NCI-H2107 treated with DMSO at 0.1 percent for 48 hours (cell line): Measurements from ENCODE around the gene SLC16A9.

Experiments used
- DNase-seq: peaks from one replicate; lab custom pipeline; 2025; ENCODE audit not compliant: unreplicated experiment; lab: John Stamatoyannopoulos, UW

SLC16A9 gene

DNA sequence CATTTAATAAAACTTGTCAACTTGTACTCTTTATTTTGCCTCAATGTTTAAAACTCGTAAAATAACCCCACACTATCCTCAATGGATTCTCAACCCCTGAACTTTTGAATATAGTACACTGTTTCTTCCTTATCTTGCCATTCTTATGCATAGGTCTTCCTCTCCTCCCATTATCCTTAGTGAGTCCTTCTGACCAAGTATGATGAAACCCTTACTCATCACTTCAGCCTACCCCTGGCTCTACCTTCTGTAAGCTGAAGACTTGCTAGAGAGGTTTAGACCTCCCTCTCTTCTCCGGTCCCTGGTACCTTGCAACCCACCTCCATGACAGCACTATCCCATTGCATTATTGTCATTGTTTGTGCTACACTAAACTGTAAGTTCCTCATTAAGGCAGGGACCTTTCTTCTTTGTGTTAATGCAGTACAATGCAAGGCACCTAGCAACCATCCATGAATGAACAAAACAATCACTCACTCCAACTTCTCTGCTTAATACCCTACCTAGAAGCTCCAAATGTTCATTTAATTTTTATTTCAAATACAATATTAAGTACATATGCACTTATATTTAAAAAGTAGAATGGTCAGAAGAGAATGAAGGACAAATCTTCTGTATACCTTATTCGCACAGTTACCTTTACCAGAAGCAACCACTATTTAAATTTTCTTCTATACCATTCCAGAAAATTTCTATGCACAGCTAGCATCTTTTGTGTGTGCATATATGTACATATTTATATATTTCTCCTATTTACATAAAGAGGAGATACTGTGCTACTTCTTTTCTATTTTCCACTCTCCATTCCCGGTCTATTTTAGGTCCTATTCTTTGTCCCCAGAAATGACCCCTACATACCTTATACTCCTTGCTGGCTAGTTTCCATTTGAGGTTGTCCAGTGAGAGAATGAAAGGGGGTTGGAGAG, 77.5 kb downstream of the SLC16A9 start:
- DNase-seq, result no peak

DNA sequence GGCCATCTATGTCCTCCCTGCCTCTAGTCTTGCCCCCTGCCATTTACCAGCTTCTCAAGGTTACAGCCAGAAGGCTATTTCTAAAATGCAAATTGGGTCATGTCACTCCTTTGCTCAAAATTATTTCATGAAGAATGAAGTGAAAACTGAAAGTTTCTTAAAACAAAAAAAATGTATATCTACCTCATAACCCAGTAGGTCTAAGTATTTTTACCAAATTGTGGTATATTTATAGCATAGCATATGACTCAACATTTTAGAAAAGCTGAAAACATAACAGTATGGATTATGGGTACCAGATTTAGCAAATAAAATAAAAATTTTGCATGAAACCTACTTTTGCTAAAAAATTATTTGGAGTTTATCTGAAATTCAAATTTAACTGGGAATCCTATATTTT, 78.4 kb downstream of the SLC16A9 start:
- no peak for DNase-seq

DNA sequence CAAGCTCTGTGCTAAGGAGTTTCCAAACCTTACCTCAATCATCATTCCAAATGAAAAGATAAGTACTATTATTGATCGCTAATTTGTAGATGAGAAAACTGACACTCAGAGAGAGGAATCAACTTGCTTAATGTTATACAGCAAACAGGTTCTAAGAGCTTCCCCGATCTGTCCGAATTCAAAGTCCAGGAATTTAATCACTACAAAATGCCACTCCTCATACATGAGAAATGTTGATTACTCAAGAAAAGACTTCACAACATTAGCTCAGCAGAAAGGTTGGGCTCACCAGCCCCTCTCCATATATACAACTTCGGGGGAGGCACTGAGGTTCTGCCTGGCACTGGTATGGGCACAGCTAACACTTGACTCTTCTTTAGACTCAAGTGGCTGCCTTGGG, 80.7 kb downstream of the SLC16A9 start:
- no peak for DNase-seq

DNA sequence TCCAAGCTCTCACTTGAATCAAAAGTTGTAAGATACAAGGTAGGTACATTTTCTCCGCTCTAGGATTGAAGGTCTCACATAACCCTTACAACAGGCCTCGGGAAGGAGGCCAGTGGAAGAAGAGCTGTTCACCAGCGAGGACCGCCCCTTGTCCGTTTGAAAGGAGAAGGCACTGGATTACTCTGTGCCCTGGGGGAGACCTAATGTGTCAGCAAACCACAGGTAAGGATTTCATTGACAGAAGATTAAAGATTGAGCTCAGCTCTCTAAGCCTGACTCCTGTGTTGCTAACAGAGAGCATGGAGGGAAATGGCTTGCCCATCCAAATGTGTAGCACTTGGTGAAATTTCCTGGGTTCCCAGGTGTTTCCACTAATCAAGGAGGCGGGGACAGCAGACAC, 81.2 kb downstream of the SLC16A9 start:
- no peak for DNase-seq

- no peak for DNase-seq
Observed at GRCh38 chr10:59627366-59628018, 82.2 kb downstream of the SLC16A9 start.

DNA sequence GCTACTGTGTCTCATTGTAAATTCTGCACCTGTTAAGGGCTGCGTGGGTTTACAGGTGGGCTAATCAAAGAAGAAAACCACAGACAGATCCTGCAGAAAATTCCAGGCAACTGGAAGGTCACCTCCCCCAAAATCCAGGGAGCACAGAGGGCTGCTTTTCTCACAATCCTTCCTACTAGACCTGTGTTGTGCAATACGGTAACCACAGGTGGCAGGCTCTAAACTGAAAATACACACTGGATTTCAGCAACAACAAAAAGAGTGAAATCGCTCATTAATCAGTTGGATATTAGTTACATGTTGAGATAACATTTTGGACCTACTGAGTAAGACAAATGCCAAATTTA, 83.2 kb downstream of the SLC16A9 start:
- DNase-seq, result peak; percentile 62

- DNase-seq, result peak; percentile 83
Observed at GRCh38 chr10:59625721-59626522, 83.7 kb downstream of the SLC16A9 start.

DNA sequence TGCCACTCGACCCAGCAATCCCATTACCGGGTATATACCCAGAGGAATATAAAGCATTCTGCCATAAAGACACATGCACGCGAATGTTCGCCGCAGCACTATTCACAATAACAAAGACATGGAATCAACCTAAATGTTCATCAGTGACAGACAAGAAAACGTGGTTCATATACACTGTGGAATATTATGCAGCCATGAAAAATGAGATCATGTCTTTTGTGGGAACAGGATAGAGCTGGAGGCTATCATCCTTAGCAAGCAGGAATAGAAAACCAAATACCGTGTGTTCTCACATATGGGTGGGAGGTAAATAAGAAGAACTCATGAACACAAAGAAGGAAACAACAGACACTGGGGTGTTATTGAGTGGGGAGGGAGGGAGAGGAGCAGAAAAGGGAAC, 84.7 kb downstream of the SLC16A9 start:
- DNase-seq, result no peak

- no peak for DNase-seq
Observed at GRCh38 chr10:59624136-59624535, 85.5 kb downstream of the SLC16A9 start.

DNA sequence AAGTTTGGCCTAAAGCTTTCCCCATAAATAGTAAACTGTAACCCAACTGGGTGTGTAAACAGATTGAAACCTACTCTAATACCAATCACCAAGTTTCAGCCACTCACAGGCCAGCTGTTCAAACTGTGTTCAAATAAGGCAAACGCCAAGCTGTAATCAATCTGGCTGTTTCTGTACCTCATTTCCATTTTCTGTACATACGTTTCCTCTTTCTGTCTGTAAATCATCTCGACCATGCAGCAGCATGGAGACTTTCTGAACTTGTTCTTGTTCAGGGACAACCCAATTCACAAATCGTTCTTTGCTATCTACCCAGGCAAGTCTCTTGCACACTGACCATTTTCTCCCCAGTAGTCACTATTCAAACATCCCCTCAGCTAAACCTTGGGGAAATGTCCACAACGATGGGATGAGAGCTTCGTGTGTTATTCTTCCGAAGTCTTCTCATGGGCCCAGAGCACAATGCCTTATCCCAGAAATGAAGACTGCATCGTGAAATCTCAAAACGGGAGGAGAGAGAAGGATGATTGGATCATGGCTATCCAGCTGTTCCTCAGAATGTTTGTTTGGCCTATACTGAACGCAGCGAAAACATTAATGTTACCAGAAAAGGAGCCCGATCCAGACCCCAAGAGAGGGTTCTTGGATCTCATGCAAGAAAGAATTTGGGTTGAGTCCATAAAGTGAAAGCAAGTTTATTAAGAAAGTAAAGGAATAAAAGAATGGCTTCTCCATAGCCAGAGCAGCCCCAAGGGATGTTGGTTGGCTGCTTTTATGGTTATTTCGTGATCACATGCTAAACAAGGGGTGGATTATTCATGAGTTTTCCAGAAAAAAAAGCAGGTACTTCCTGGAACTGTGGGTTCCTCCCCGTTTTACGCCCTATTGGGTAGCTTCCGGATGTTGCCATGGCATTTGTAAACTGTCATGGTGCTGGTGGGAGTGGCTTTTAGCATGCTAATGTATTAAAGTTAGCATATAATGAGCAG, 86.2 kb downstream of the SLC16A9 start:
- no peak for DNase-seq

DNA sequence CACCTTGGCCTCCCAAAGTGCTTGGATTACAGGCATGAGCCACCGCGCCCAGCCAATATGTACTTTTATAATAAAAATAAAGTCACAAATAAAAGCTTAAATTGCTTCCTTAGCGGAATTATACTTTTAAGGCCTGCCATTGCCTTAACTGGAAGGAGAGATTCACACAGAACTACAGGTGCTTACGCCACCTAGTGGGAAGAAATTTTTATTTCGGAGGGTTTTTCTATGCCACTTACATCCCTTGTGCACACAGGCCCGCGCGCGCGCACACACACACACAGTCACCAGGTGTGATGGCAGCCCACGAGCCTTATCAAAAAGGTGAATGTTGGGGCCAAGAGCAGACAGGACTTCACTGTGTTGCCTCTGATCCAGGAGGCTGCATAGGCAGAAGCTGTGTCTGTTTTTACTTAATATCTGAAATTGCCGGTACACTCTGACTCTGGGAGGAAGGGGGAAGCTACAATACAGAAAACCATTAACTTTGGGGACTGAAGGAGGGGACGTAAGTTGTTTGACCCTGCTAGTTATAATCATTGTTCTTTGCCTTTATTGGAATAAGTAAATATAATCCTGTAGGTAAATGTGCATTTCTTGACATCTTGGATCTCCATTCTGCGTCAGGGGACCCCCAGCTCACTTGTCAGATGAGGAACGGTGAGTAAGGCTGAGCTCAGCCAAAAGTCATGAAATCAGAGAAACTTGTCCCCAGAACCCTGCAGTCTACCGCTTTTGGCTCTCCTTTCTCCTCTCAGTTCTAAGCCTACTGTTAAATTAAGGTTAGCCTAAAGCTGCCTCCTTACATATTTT, 87.1 kb downstream of the SLC16A9 start:
- DNase-seq, result peak; percentile 8

DNA sequence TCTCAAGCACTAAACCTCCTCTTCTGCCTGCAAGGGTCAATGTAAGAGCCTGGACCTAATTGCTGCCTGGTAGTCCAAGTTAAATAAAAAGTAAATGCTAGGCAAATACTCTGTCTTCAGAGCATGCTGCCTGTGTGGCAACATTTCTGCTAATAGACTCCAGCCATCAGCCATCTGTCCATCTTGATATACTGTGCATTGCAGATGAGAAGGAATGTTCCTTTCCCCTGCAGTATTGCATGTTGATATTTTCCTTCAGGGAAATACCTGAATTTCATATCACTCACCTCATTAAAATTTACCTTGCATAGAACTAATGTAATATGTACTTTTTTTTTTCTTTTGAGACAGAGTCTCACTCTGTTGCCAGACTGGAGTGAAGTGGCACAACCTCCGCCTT, 87.9 kb downstream of the SLC16A9 start:
- no peak for DNase-seq

GRCh38 chr10:59618666-59619065, 91.0 kb downstream of the SLC16A9 start:
- DNase-seq, result no peak

- DNase-seq, result no peak
Observed at GRCh38 chr10:59617996-59618395, 91.7 kb downstream of the SLC16A9 start.

DNA sequence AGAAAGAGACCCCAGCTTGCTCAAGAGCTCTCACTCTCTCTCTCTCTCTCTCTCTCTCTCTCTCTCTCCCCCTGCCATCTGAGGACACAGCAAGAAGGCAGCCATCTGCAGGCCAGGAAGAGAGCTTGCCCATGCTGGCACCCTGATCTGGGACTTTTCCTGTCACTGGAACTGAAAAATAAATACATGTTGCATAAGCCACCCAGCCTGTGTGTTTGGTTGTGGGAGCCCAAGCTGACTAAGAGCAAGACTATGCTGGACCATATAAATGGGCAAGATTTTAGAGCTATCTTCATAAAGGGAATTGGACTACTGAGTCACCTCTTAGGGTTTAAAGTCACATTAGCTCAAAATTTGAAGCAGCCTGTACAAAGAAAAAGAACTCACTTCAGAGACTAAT, 98.6 kb downstream of the SLC16A9 start:
- no peak for DNase-seq

DNA sequence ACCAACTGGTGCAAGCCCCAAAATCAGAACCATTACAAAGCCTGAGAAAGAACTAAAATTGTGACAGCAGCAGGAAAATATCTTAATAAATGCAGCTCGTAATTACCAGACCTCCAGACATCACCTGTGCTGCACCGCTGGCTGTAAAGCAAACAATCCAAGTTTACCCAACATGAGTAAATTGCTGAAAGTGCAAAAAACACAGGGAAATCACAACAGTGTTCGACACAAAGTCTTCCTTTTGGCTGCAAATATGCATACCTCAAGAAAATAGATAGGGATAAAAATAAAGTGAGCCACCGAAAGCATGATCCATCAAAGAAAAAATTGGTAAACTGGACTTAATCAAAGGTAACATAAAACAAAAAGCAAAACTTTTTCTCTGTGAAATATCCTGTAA, 101.7 kb downstream of the SLC16A9 start:
- no peak for DNase-seq

GRCh38 chr10:59606551-59606961, 103.1 kb downstream of the SLC16A9 start:
- no peak for DNase-seq

DNA sequence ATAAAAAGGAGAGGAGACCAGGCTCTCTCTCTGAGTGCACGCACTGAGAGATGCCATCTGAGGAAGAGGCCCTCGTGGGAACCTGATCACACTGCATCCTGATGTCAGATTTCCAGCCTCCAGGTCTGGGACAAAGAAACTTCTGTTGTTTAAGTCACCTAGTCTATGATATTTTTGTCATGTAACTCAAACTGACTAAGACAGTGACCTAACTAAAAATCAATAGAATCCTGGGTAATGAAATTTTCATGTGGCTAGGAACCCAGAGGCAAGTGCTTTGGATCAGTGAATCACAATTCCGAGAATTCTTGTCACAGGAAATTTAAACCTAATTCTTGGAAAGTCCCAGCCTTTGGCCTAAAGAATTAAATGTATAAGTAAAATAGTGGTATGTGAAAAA, 107.7 kb downstream of the SLC16A9 start:
- no peak for DNase-seq
